HG03045 (cell line): Measurements from ENCODE around the gene CCDC170.
"Not testable (repeated sequence)": the region's sequence is repeated elsewhere in the genome, so short reads cannot be mapped to it uniquely, and the experiment has no call there.

Experiments
- ATAC-seq: cut with Tn5 transposase; IDR thresholded peaks from one replicate; pipeline ENCODE4 v1.9.1; 2021; ENCODE audit warnings: mild to moderate bottlenecking, moderate library complexity; ENCODE audit not compliant: unreplicated experiment

CCDC170 gene

DNA sequence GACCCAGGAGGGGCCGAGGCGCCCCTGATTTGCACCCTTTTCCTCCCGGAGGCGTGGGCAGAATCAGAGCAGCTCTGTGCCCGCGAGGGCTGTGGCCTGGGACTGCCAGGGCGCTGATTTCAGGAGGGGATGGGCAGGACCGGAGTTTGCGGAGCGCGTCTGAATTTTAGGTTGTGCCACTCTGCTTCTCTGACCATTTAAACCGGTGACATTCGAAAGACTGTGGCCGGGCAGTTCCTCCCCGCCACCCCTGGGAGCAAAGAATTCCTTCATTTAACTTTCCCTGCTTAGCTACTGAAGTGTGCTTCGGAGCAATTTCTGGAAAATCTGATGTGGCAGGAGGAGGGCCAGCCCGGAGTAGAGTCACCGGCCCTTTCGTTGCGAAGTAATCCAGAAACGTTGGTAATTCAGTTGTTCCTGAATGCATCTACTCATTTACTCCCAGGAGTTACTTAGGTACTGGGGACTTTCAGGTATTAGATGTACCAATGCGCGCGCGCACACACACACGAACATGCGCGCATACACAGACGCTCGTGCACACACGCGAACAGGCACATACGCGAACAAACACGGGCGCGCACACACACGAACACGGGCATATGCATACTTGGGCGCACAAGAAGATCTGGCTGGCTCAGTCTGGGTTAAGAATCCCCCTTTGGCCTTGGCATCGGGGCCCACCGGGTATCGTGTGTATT lies 568 bp downstream of the CCDC170 start:
- no peak for ATAC-seq

DNA sequence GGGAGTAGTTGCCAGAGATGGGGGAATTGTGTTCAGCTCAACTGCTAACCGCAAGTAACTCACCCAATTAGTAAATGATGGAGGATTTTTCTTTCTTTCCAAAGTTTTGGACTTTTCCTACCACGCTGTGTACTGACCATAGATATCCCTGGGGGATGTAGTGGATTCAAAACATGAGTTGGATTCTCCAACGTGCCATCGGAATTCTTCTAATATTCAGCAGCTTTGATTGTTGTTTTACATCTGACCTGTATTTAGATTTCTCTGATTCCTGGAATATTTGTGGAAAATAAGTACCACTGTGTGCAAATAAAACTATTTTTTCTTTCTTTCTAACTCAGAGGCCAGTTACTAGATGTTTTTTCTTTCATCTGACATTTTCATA lies 1.1 kb downstream of the CCDC170 start:
- ATAC-seq: no peak

DNA sequence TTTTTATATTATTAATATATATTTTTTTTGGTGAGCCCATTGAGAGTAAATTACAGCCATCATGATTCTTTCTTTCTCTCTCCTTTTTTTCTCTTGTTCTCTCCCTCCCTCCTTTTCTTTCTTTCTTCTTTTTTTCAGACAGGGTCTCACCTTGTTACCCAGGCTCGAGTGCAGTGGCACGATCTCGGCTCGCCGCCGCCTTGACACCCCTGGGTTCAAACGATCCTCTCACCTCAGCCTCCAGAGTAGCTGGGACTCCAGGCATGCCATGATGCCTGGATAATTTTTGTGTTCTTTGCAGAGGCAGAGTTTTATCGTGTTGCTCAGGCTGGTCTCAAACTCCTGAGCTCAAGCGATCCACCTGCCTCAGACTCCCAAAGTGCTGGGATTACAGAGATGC lies 1.6 kb downstream of the CCDC170 start:
- no peak for ATAC-seq

DNA sequence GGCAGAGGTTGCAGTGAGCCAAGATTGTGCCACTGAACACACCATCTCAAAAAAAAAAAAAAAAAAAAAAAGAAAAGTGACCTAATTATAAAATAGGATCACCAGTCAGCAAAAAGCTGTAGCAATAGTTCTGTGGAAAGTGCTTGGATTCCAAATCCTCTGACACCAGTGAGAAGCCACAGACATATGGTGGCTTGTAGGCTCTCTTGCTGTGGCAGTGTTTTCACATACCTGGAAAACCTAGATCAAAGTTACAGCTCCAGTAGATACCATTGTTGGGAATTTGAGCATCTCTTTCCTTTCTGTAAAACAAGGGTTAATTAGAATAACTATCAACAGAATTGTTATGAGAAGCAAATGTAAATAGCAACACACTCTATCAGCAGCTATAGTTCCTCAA lies 4.1 kb downstream of the CCDC170 start:
- ATAC-seq: no peak

DNA sequence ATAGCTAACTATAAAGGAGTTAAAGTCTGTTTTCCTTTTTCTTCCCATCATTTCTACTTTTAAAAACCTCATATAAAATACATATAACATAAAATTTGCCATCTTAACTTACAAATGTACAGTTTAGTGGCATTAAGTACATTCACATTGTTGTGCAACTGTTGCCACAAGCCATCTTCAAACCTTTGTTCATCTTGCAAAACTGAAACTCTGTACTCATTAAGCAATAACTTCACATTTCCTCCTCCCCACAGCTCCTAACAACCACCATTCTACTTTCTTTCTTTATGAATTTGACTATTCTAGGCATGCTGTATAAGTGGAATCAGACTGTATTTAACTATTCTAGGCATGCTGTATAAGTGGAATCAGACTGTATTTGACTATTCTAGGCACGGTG lies 4.5 kb downstream of the CCDC170 start:
- ATAC-seq: peak; percentile 79

DNA sequence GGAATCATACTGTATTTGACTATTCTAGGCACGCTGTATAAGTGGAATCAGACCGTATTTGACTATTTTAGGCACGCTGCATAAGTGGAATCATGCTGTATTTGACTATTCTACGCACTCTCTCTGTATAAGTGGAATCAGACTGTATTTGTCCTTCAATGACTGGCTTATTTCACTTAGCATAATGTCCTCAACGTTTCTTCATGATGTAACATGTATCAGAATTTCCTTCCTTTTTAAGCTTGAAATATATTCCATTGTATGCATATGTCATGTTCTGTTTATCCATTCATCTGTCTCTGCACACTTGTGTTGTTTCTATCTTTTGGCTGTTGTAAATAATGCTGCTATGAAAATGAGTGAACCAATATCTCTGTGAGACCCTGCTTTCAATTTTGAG lies 5.7 kb downstream of the CCDC170 start:
- ATAC-seq: no peak

DNA sequence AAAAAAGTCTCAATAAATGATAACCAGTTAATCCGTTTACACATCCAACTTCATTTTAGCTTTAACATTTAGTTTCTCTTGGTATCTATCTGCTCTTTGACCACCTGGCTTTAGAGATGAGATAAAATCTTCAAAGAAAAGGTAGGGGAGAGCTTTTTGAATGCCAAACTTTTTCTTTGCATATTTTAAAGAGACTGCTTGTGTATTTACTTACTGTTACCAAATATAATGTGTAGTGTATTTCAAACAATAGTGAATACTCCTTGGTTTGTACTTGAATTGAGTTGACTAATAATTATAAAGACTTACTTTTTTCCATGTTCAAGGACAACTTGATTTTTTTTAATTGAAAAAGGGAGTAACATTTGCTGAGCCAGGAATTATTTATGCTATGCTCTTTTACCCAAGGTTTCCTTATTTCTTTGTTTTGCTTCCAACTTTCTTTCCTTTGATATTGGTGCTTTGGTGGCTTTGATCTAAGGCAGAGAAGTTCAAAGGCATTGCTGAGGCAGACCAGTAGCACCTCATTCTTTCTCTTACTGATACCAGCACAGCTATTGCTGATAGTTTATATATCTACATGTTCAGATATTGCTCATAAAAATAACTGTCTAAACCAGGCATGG lies 7.8 kb downstream of the CCDC170 start:
- ATAC-seq: no peak

DNA sequence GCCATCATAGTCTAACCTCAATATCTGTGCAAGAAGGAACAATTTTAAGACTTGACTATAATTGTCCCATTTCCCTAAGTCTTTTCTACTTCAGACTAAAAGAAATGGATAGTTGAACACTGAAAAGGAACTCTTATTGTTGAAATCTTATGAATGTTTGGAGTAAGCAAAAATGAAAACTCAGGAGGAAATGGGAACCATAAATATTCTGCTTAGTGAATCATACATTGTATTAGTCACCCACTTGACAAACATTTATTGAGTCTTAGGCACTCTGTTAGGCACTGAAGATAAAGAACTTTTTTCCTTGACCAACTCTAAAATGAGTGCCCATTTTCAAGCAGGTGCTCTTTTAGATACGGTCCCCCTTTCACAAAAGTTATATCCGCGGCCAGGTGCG lies 8.7 kb downstream of the CCDC170 start:
- ATAC-seq: no peak

DNA sequence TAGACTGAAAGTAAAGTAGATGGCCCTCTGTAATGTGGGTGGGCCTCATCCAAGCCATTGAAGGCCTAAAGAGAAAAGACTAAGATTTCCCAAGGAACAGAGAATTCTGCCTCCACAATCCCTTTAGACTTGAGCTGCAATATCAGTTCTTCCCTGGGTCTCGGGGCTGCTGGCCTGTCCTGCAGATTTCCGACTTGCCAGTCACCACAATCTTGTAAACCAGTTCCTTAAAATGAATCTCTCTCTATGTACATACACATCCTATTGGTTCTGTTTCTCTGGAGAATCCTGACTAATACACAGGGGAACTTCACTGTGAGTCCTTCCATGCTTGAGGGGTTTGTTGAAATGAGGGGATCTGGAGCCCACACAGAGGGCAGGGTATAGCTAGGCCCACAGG lies 12.9 kb downstream of the CCDC170 start:
- no peak for ATAC-seq

DNA sequence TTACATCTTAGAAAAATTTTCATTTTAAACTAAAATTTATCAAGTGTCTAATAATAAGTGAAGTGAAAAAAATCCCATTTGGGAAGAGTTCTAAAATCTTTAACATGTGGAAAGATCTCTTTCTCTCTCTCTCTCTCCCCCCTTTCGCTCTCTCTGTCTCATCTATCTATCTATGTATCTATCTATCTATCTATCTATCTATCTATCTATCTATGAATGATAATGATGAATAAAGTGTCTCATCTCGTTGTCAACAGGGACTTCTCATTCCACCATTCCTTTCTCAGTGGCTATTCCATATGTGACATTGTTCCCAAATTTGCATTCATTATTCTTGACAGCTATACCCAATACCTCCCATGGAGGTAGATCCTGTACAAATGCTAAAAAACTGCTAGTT lies 15.2 kb downstream of the CCDC170 start:
- no peak for ATAC-seq

DNA sequence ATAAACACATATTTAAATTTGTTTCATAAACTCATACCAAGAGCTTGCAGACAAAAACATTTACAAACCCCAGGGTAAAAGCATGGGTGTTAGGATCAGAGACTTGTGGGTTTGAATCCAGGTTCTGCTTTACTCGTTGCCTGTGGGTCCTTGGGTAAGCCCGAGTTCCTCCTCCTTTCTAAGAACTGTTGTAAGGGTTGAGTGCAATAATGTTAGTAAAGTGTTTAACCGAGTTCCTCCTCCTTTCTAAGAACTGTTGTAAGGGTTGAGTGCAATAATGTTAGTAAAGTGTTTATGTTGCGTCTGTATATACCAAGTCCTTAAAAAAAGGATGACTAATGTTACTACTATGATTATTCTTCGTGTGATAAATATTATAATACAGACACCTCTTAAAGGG lies 18.7 kb downstream of the CCDC170 start:
- no peak for ATAC-seq

DNA sequence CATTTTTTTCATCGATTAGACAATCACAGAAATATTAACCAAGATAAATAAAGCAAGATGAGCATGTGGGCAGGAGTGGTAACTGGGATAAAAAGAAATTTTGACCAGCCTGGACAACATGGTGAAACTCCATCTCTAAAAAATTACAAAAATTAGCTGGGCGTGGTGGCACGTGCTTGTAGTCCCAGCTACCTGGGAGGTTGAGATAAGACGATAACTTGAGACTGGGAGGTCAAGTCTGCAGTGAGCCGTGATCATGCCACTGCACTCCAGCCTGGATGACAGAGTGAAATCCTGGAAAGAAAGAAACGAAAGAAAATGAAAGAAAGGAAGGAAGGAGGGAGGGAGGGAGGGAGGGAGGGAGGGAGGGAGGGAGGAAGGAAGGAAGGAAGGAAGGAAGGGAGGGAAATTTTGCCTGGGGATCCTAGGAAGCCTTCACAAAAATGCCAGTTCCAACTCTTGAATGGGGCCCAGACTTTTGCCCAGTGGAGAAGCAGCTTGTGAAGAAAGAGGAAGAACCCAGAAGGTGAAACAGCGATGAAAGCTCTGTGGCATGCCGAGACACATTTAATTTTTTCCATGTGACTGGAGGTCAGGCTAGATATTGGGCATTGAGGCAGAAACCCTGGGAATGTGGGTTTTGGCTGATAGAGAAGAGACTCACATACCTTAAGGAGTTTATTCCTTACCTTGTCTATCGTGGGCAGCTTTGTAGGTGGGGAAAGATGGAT lies 20.3 kb downstream of the CCDC170 start:
- no peak for ATAC-seq

DNA sequence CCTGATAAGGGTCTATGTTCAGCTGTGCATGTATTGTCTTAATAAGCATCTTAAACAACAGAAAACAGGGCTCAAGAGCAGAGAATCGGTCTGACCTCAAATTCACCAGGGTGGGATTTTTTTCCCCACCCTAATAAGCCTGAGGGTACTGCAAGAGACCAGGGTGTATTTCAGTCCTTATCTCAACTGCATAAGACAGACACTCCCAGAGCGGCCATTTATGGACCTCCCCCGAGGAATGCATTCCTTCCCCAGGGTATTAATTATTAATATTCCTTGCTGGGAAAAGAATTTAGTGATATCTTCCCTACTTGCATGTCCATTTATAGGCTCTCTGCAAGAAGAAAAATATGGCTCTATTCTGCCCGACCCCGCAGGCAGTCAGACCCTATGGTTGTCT lies 25.2 kb downstream of the CCDC170 start:
- not testable (repeated sequence) for ATAC-seq

DNA sequence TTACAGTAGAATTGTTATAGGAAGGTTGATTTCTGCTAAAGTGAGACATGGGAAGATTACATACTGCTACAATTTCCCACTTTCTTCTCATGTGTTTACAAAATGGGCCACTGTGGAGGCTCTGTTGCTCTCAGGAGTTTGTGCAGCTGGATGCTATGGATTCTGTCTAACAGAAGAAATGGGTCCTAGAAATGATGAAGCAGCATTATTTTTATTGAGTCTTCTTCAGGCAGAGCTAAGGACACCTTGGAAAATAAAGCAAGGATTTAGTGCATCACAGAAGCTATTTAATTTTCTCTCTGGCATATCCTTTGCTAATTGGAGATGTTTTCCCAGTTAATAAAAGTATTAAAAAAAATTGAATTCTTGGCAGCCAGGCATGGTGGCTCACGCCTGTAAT lies 29.2 kb downstream of the CCDC170 start:
- ATAC-seq: no peak

DNA sequence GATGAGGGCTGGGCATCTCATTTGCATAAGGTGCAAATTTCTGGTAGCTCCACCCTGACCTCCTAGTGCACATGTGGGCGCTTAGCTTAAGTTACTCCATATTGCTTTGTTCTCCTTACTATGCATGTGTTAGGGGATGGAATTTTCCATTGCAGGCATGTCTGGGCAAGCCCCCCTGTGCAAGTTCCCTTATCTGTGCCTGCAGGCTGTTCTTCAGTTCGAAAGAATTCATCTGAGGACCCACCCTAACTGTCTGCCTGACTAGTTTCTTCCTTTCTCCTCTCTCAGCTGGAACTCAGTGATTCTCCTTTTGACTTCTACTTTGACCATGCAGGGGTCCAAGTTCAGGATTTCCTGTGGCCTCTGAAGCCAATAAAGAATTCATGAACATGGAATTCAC lies 30.2 kb downstream of the CCDC170 start:
- no peak for ATAC-seq

DNA sequence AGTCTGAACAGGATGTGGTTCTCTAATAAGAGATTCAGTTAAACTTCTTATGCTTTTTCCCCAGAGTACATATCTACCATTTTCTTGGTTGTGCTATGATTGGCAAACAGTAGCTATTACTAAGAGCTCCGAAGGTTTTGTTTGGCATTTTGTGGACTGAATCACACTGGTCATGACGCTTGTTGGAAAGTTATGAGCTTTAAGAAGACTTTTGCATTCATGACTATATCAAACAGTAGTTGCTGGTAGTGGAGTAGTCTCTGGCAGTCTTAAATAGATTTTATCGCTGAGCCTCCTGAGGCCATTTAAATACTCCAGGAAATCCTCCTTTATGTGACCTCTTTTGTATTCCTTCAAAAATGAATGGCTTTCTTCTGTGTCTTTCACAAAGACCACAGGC lies 40.8 kb downstream of the CCDC170 start:
- no peak for ATAC-seq

DNA sequence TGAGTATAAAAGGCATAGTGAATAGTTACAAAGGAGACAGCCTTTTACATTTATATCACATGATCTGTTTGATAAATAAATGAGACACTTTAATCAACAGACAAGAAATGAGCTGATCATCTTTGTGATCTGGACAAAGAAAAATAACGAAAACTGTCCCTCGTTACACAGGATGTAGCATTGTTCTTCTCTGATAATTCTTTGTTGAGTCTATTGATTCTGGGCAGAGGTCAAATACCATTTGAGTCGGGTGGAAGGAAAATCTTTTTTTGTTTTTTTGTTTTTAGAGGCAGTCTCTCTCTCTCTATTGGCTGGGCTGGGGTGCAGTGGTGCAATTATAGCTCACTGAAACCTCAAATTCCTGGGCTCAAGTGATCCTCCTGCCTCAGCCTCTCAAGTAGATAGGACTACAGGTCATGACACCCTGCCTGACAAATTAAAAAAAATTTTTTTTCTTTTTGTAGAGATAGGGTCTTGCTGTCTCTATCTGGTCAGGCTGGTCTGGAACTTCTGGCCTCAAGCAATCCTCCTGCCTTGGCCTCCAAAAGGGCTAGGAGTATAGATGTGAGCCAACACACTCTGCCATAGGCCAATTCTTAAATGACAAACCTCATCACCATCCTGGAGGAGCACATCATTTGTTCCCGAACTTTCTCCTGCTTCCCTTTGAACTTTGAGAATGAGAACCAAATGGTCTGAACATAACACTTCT lies 41.8 kb downstream of the CCDC170 start:
- ATAC-seq: no peak

DNA sequence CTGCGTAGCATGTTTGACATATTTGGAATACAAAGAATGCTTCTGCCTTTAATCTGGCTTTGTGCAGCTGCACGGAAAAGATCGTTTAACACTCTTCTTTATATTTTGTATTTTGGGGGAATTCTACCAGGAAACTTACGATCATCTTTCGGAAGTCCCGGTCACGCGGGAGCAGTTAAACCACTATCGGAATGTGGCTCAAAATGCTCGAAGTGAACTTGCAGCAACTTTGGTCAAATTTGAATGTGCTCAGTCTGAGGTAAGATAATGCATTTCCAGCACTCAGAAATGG lies 42.3 kb downstream of the CCDC170 start:
- no peak for ATAC-seq

DNA sequence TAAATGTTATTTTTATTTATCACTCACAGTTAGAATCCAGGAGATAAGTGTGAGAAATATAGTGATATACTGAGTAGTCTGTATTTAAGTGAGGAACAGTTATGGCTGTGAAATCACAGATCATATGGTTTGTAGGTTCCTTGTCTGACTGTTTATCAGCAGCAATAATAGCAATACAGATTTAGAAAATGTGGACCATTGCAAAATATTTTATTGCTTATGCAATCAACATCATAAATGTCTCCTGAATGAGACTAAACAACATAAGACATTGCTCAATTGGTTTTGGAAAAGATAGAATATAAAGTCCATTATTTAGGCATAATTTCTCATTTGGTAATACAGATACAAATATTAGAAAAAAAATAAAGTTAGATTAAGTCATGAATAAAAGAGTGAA lies 43.7 kb downstream of the CCDC170 start:
- ATAC-seq: no peak

DNA sequence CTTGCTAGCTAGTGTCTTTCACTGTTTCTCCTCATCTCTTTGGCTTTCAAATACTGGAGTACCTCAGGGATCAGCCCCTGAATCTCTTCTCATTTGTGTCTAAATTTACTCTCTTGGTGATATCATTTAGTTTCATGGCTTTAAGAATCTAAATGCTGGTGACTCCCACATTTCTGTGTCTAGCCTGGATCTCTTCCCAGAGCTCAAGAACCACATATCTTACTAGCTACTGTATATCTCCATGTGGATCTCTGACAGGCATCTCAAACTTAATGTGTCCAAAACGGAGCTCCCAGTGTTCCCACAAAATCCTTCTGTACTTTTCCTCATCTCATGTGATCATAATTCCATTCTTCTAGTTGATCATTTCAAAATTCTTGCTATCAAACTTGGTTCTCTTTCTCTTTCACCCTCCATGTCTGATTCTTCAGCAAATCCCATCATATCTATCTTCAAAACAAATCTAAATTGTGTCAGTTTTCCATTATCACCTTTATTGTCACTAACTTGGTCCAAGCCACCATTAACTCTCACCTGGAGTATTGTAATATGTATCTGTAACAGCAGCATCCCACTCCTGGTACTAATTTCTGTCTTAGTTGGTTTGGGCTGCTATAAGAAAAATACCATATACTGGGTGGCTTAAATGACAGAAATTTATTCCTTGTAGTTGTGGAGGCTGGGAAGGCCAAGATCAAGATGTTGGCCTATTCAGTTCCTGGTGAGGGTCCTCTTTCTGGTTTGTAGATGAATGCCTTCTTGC lies 45.9 kb downstream of the CCDC170 start:
- ATAC-seq: no peak

DNA sequence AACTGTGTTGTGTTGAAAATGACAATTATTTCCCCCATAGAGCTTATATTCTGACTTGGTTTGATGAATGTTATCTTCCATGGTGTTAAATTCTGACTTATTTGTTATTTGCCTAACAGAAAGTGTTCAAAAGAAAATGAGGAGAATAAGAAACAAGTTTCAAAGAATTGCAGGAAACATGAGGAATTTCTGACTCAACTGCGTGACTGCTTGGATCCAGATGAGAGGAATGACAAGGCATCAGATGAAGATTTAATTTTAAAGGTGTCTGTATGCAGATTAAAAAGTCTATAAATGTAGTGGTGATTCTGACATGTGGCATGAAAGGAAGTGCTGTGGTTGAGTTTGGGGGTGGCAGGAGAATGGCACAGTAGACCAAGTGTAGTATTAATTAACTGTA lies 50.6 kb downstream of the CCDC170 start:
- ATAC-seq: no peak
